ENCODE data around the gene MKRN3.

MKRN3 gene

DNA sequence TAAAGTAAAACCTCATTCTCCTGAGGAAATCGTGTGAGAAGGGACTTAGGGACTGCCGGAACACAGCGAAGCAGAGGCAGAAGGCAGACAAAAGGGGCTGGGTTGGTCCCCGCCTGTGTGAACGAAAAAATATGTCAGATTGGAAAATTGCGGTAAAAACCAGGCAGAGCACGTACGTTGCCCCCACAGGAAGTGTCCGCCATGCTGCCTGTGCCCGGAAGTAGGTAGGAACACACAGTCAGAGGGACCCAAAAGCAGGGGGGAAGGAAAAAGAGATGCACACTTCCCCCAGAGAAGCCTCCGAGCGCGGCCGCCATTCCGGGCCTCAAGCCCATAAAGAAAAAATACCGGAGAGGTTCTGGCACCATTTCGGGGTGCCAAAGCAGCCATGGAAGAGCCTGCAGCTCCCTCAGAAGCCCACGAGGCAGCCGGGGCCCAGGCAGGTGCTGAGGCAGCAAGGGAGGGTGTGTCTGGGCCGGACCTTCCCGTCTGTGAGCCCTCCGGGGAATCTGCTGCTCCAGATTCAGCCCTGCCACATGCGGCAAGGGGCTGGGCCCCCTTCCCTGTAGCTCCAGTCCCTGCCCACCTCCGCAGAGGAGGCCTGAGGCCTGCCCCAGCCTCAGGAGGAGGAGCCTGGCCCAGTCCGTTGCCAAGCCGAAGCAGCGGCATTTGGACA, at the start of gene MKRN3:
MKRN3 (plus strand) TSS at position 280 of the 676 bp plus-strand sequence; CDS start at position 389, 109 bp downstream.
- DNase-seq, result peak; percentile 91

DNA sequence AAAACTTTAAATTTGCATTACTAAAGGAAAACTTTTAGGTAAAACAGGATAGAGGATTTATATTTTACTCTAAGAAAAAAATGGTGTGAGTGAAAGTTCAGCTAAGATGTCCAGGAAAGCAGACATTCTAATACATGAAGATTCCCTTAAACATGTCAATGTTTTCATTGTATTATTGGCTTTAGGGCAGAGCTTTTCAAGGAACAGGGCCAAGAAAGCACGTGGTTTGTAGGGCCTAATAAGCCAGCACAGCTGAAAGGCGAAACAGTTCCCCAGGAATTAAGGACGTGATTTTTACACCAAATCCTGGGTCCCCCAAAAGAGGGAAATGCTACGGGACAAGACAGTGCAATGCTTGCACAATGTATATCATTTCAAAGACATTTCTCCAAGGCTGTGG, 48.6 kb upstream of the MKRN3 start:
- no peak for DNase-seq

DNA sequence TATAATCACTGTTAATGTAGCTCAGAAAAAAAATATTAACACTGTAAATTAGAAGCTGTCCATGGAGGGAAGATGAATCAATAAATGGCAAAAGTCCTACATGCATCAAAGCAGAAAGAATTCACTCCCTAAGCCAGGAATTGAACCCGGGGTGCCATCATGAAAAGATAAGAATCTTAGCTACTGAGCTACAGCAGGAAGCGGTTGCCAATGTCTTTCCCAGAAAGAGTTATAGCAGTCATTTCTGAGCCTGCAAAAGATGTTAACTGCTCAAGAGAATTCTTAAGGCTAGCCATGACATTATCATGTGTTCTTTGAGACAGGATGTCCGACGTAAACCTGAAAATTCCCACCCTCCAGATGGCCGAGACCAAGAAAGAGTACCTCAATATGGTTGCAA, 47.4 kb upstream of the MKRN3 start:
- DNase-seq, result peak; percentile 4

DNA sequence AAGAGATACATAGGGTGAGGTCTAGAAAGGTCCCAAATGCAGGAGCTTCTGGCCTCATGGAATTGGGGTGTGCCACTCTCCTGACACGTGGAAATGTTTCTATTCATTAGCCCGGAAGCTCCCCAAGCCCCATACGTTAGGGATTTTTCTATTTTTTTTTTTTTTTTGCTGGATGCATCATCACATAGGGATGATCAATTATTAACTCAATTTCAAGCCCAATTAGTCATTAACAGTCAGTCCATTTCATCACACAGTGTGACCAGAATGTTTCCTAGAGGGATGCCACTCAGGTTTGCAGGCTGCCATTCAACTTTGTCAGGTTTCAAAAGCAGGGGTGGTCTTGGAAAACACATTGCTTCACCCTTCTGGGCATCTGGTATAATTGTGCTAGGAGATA, 40.7 kb upstream of the MKRN3 start:
- DNase-seq, result no peak

DNA sequence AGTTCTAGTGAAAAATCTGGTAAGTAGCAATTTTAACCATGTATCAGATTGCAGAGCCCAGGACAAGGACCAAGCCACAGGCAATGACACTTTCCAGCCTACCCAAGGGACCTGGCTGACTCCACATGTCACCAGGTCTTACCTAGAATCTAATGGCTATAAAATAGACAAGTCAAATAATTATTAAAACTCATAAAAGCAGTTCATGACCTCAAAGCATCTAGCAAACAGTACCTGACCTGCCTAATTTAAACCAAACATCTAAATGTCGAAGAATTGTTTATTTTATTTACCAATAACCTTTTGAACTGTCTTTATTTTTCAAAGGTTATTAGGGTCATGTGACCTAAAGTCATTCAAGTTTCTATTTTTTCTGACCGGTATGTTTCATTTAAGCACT, 35.6 kb upstream of the MKRN3 start:
- DNase-seq, result no peak

DNA sequence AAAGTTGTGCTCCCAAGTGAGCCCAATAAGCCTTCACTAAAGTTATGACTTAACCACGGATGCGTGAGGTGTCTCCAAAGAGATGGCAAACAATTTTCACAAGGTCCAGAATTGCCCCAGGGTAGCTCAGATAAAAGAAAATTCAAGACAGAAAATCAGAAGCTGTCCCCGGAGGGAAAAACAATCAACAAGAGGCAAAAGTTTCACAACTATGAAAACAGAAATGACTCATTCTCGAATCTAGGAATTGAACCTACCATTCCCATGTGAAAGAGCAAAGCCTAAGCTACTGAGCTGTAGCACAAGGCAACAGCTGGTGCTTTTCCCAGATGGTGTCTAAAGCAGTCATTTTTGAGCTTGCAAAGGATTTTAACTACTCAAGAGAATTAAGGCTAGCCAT, 33.5 kb upstream of the MKRN3 start:
- DNase-seq, result peak; percentile 66

DNA sequence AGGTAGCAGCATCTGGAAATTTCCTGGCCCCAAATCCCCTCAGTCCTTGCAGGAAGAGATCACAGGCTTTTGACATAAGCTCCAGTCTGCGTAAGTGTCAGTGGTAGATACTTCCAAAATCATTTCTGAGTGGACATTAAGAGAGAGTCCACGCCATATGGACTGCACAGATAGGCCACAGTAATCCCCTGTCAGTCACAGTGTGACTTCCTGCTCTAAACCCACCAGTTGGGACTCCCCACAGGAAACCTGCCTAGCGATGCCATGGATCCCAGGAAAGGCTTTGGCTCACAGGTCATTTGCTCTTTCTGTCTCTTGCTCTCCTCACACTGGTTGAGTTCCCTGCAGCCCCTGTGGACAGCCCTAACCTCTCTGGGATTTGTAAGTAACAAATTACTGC, 28.8 kb upstream of the MKRN3 start:
- DNase-seq, result no peak

DNA sequence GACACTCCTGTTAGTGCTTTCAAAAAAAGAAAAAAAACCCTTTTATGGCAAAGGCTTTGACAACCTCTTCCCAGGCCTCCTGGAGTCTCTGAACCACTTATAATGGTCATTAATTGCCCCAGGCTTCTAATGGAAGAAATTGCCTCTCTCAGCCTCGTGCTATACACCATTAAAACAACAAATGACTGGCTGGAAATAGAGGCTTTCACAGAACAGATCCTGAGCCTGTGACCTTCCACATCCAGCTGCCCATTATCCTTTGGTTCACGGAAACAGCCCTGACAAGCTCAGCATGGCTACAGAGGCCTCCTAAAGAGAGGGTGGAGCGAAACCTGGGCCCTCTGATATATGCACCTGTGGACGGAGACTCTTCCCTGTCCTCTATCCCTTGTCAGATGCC, 26.8 kb upstream of the MKRN3 start:
- peak; percentile 85 for DNase-seq

DNA sequence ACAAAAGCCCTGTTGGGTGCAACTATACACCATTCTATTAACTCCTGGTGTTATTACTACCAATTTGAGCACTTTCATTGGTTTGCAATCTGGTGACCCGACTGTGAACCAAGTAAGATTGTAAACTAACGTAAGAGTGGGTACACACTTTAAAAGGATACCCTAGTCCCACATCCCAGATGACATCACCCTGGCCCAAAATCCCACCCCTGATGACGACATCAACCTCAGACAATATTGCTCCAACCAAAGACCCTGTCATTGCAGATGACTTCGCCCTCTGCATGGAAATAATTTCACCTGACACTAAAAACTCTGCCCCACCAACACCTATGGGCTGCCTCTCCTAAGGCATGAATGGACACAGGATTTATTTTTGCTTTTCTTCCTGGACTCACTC, 25.6 kb upstream of the MKRN3 start:
- no peak for DNase-seq

DNA sequence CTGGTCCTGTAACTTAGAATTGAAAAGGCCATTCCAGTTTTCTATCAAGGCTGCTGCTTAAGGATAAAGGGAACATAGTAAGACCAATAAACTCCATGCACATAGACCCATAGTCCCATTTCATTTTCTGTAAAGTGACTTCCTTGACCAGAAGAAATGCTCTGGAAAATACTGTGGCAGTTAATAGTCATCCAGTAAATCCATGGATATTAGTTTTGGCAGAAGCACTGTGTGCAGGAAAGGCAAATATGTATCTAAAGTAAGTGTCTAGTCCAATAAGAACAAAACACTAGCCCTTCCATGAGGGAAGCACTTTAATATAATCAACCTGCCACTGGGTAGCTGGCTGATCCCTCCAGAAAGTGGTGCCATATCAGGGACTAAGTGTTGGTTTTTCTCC, 19.3 kb upstream of the MKRN3 start:
- no peak for DNase-seq

DNA sequence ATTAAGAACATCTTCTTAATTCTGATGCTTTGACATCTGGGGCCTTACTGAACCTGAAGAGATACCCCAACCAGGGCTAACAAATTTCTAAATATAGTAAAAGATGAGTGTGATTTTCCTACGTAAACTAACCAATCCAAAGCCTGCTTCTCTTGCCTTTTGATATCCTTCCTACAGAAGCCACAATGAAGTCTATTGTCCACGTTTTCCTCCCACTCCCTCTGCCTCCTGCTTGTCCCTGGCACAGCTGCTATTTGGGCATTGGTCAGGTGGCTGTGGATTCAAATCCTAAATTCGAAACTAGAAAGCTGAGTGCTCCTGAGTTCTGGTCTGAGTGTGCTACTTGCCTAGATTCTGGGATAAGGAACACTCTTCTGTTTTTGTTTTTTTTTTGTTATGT, 17.4 kb upstream of the MKRN3 start:
- DNase-seq, result no peak

DNA sequence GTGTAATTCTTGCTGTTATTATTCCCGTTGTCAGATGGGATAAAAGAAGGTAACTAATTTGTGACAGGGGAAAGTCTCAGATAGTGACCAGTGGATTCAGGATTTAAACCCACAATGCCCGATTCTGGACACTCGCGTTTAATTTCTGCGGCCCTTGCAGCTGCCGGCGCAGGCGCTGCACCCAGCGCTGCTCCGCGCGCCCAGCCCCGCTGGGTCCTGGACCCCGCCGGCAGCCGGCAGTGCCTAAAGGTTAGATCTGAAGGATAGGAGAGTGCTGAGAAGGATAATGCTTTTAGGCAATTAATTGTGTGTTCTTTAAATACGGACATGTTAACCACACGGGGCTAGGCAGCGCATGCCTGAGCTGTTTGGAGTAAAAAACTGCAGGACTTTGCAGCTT, 3.6 kb upstream of the MKRN3 start:
- peak; percentile 33 for DNase-seq

DNA sequence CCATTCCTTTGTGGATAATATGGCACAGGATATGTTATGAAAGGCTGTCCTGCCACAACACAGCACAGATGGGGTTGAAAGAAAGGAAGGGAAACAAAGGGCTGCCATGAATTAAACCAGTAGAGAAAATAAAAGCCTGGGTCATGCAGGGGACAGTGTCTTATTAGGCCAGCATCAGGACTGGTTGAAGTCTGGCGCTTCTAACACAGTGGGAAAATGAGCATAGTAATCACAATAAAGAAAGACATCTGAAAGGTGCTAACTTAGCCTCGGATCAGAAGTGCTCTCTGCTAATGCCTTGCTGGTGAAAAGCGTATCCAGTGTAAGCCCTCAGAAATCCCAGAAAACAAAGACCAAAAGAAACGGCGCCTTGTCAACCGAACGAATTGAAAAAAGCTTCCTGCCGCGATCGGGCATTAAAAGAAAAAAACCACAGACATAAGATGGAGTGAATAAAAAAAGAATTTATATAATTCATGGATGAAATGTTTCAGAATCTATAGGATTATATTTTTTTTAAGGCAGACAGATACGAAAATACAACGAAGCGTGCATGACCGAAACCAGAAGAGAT, 566 bp upstream of the MKRN3 start:
- DNase-seq, result peak; percentile 42

DNA sequence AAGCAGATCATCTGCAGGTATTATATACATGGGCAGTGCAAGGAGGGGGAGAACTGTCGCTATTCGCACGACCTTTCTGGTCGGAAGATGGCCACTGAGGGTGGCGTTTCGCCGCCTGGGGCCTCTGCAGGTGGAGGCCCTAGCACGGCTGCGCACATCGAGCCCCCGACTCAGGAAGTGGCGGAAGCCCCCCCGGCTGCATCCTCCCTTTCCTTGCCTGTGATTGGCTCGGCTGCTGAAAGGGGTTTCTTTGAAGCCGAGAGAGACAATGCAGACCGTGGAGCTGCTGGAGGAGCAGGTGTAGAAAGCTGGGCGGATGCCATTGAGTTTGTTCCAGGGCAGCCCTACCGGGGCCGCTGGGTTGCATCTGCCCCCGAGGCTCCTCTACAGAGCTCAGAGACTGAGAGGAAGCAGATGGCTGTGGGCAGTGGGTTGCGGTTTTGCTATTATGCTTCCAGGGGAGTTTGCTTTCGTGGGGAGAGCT, 639 bp downstream of the MKRN3 start:
- DNase-seq, result peak; percentile 76

DNA sequence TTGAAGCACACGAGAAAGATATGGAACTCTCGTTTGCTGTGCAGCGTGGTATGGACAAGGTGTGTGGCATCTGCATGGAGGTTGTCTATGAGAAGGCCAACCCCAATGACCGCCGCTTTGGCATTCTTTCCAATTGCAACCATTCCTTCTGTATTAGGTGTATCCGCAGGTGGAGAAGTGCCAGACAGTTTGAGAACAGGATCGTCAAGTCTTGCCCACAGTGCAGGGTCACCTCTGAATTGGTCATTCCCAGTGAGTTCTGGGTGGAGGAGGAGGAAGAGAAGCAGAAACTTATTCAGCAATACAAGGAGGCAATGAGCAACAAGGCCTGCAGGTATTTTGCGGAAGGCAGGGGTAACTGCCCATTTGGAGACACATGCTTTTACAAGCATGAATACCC, 1.2 kb downstream of the MKRN3 start:
- no peak for DNase-seq

DNA sequence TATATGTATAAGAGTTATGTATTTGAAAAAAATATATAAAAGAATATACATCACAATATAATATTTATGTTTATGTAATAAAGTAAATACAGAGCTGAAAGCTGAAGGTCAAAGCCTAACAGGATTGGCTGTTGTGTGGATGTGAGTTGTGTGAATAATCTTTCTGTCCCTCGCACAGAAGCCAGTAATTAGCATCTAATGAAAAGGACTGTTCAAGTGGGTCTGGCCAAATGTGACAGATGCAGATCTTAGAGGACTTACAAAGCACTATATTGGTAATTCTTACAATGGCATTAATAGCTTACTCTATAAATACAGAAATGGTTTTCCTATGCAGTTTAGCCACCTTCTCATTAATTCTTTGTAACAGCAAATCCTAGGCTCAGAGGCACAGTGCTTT, 2.4 kb downstream of the MKRN3 start:
- DNase-seq, result no peak

DNA sequence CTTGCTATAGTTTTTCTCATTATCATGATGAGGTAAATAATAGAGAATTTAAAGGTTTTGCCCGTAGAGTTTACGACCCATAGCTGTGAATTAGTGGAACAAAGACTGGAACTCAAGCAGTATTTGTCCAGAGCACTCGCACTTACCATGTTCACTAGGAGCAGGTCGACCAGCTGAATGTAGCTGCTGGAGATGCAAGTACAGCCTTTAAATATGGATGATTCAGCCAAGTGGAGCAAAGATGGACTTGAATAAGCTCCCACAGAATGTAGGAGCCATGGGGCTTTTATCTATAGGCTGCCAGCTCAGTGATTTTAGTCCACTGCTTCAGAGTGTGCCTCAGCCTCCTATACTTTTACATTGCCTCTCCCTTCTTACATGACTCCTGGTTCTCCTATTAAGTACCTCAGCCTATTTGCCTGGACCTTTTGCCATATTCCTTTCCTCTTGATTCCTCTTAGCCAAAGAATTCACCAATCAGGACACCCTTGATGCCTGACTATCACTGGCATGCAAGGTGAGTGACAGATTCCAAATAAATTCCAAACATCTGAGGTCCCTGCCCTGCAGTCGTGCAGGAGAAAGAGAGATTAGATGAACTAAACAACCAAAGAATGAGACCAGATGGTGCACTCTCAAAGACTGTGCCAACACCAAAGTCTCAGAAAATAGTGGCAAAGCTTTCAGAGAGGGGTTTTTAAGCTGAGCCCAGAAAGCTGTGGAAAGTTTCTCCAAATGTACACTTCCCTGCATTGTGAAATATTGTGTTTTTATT, 3.9 kb downstream of the MKRN3 start:
- no peak for DNase-seq

DNA sequence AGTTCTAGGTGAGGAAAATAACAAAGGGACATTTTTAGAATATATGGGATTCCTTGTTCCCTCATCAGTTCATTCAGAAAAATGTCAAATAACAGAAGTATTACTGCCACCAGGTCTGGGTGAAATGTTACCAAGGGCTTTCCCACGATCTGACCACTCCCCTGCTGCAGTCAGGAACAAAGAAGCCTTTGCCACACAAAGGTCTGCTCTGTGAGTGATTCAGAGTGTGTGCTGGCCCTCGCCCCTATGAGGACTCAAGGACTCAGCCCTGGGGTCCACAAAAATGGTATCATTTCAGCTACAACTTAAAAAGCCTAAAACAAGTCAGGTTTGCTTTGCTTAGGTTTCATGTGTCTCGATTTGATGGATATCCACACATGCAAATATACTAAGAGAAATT, 5.0 kb downstream of the MKRN3 start:
- DNase-seq, result no peak

DNA sequence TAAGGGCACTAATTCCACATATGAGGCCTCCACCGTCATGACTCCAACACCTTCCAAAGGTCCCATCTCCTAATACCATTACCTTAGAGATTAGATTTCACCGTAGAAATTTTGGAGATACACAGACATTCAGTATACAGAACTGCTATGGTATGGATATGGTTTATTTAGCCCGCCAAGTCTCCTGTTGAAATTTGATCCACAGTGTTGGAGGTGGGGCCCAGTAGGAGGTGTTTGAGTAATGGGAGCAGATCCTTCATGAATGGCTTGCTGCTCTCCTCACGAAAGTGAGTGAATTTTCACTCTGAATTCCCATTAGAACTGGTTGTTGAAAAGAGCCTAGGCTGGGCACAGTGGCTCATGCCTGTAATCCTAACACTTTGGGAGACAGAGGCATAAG, 7.4 kb downstream of the MKRN3 start:
- no peak for DNase-seq

DNA sequence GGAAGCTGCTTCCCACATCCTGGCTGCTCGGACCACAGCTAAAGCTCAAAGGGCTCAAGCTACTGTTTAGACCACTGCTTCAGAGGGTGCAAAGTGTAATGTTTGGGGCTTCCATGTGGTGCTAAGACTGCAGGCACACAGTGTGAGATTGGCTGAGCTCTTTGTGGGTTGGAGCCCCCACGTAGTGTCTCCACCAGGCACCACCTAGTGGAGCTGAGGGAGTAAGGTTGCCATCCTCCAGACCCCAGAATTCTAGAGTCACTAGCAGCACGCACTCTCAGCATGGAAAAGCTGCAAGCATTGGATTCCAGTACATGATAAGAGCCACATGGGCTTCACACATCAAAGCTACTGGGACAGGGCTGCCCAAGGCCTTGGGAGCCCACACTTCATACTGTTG, 9.3 kb downstream of the MKRN3 start:
- DNase-seq, result no peak

DNA sequence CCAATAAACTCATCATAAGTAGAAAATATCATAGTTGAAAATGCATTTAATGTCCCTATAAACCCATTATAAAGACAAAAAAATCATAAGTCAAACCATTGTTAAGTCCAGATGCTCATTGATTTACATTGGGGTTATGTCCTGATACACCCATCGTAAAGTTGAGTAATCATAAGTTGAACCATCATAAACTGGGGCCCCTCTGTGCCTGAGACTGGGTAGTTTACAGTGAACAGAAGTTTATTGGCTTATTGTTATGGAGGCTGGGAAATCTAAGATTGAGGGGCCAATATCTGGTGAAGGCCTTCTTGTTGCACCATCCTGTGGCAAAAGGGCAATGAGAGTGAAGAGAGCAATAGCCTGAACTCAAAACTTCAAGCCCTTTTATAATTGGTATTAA, 10.6 kb downstream of the MKRN3 start:
- DNase-seq, result no peak

DNA sequence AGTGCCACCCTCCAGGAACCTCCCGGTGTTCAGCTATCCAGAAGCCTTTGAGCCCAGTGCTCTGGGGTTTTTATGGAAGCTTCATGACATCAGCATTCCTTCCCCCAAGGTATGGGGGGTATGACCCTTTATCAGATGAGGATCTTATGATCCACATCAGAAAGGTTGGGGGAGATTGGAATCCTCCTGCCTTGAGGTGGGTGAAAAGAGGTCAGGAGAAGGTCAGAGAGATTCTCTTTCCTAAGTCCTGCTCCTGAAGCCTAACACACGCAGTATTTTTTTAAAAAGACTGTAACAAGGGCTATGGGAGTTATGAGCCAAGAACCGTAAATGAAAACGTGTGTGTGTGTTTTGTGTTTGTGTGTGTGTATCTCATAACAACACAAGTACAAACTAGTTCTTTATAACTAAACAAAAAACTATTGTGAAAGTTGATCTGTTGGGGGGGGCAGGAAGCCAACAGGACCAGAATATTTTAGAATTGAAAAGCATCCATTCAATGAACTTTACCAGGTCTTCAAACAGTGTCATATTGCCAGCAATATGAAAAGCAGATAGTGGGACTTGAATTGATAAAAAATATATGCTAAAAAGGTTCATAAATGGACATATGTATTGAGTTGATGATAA, 13.2 kb downstream of the MKRN3 start:
- DNase-seq, result no peak

DNA sequence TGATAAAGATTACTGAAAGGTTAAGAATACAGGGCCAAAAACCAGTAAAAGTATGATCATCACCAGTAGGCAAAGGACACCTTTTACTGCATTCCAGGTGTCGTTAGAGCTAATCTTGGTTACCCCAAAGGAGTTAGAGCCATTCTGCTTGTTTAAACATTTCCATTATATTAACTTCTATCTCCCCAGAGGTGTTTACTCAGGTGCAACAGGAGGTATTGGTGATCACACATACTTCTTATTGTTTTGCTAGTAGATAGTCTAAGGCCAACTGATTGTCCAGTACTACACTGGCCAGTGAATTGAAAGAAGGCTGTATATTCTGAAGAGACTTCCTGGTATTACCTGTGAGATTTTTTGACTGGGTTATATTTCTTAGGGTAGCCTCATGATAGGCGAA, 22.8 kb downstream of the MKRN3 start:
- DNase-seq, result no peak

DNA sequence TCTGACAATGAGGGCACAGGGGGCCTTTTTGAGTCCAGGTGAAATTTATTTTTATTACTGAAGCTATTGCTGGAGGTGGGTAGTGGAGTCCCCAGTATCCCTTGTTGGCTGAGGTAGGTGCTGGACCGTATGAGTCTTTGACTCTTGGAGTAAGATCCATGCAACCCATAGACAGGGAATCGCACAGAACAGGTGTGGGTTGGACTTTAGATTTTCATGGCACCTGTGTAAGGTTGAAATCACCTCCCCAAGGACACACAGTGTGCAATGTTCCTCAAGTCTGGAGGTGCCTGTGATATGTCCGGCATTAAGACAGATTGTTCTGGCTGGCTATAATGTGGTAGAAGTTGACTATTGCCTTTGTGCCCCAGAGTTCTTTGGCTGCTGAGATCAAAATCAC, 23.5 kb downstream of the MKRN3 start:
- no peak for DNase-seq
